GM12875 (cell line): Measurements from ENCODE around the gene MDFIC.

ENCODE experiments used
- H3K4me3 ChIP-seq: one replicate; pipeline ENCODE4 v1.5.1; 2011; ENCODE audit warnings: low read depth, low read length, control low read depth
- CTCF ChIP-seq: IDR thresholded peaks from 2 replicates; pipeline ENCODE4 v1.5.1; 2011; ENCODE audit warnings: low read depth, mild to moderate bottlenecking, control low read depth, inconsistent platforms, low read length, moderate library complexity, borderline replicate concordance; ENCODE audit not compliant: insufficient read depth

MDFIC gene

GRCh38 chr7:115042596-115042995, 120.7 kb downstream of the MDFIC start:
- H3K4me3 ChIP-seq = no peak overlapping the region
- no peak for TF ChIP-seq CTCF

- TF ChIP-seq CTCF = no peak
These were observed 121.7 kb downstream of the MDFIC start for GRCh38 chr7:115043605-115044004.

GRCh38 chr7:115044224-115044623, 122.3 kb downstream of the MDFIC start:
- H3K4me3 ChIP-seq = no peak overlapping the region
- TF ChIP-seq CTCF = no peak

More at GRCh38 chr7:115043605-115044004, 121.7 kb downstream of the MDFIC start:
- no peak overlapping the region for H3K4me3 ChIP-seq

GRCh38 chr7:115047958-115048720, 126.2 kb downstream of the MDFIC start:
- no peak for TF ChIP-seq CTCF
- H3K4me3 ChIP-seq = no peak overlapping the region

GRCh38 chr7:115052706-115053105, 130.8 kb downstream of the MDFIC start:
- no peak for TF ChIP-seq CTCF
- H3K4me3 ChIP-seq = no peak overlapping the region

GRCh38 chr7:115054478-115055065, 132.7 kb downstream of the MDFIC start:
- TF ChIP-seq CTCF = no peak
- H3K4me3 ChIP-seq = no peak overlapping the region

GRCh38 chr7:115056019-115056418, 134.1 kb downstream of the MDFIC start:
- no peak for TF ChIP-seq CTCF
- no peak overlapping the region for H3K4me3 ChIP-seq
